Lower leg skin (tissue), 4 donors: ENCODE measurements around the gene ZNF75A. TPM values are rescaled to one million over a fixed set of nuclear protein-coding genes. Genes with fewer than 3 reads are reported as not detected.
A peak's percentile ranks its signal among the peaks of the same experiment; 100 is the strongest.
"Not testable (repeated sequence)": the region's sequence is repeated elsewhere in the genome, so short reads cannot be mapped to it uniquely, and the experiment has no call there.

Source experiments
- DNase-seq, 2 donors: peaks; one replicate each; pipeline ENCODE4 v3.0.0-alpha.2; 2019; ENCODE audit warnings: low spot score in 2 of 2
- H3K4me3 ChIP-seq: fragments of 200-600 bp; sonication (generic); 2 replicates; pipeline ENCODE4 v1.5.1; 2017; ENCODE audit warnings: mild to moderate bottlenecking, low read depth; ENCODE audit not compliant: poor library complexity, severe bottlenecking
- CTCF ChIP-seq, 3 donors: fragments of 450-650 bp; IDR thresholded peaks; one replicate each; pipeline ENCODE4 v1.5.1; 2016; ENCODE audit warnings: antibody characterized with exemption in 3 of 3, mild to moderate bottlenecking in 3 of 3, moderate library complexity in 2 of 3
- POLR2A ChIP-seq, 2 donors: fragments of 450-650 bp; IDR thresholded peaks; one replicate each; pipeline ENCODE4 v1.6.1; 2016 to 2017; ENCODE audit warnings: antibody characterized with exemption in 2 of 2, mild to moderate bottlenecking in 1 of 2, moderate library complexity in 1 of 2
- WGBS, 2 donors: methylation state at CpG; one replicate each; pipeline ENCODE4 v1.1.5; 2018; 5-methylcytosine and 5-hydroxymethylcytosine counted together
- intact Hi-C: fragments of 100-400 bp; cut with DNase I; formaldehyde crosslinking; loops from one replicate; pipeline ENCODE4 v1.15.0; 2023; ENCODE audit warnings: low total_unique reads
- total RNA-seq, 4 donors: library from RNA; depleted of rRNA; stranded (reverse); fragments of >200 nt; gene quantifications; one replicate each; pipeline ENCODE4 v1.1.0, GENCODE V29; 2016

ZNF75A gene
- total RNA-seq, 4 donors from 2014 or later, result 13.3 to 23.5 (median 18.2) TPM

GRCh38 chr16:3264137-3265036 is 40.9 kb upstream of the ZNF75A start:
- TF ChIP-seq POLR2A (IDR thresholded peaks at IDR 0.05) (peak in 1 of 2 donors; percentile 60), CTCF (IDR thresholded peaks at IDR 0.05) (no peak)
- intact Hi-C loops, result no loop called here
- DNase-seq, result peak; percentile 93 to 98
- peak overlapping the region; percentile 78 for H3K4me3 ChIP-seq
- WGBS, 2 donors, result 2 to 4% methylated on average over 59 to 74 of the region's 77 CpGs

DNA sequence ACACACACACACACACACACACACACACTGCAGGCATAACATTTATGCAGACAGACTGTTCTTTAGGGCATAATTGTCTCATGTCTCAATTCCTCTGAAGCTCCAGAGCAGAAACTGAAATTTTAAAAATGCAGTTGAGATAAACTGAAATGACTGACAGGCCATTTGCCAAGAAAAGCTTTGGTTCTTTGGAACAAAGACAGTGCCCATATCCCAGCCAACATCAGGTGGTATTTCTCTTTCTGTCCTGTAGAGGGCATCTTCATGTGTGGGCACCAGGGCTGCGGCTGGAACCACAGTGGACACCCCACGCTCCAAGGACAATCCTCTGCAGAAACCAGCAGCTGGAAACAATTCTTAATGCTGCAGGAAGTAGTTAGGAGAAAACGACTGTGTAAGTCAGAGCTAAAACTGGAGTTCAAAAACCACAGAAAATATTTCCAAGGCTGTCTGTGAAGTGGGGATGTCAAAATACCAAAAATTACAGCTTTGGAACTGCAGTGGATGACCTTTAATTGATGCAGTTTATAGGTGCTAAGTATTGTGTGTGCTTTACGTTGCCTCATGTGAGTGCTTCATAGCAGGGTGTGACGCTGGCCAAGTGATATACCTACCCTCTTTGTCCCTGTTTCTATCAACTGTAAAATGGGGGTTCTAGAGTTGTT is 38.3 kb upstream of the ZNF75A start:
- no peak for DNase-seq
- no peak overlapping the region for H3K4me3 ChIP-seq
- 64 to 66% methylated on average over 5 of the region's 5 CpGs for WGBS, 2 donors
- TF ChIP-seq CTCF (IDR thresholded peaks at IDR 0.05) (no peak), POLR2A (IDR thresholded peaks at IDR 0.05) (no peak)
- intact Hi-C loops, result no loop called here

DNA sequence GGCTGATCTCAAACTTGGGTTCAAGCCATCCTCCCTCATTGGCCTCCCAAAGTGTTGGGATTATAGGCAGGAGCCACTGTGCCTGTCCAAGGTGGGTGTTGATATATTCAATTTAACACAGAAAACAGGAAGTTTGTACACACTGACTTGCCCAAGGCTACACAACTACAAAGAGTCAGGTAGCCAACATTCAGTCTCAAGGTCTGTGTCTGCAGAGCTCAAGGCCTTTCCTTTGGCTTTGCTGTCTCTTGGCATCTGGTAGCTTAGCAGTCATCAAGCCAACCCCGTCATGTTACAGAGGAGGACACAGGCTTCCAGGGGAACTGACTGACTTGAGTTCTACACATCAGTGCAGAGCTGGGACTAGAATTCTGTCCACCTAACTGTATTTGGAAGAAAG is 37.0 kb upstream of the ZNF75A start:
- intact Hi-C loops, result no loop called here
- WGBS, 2 donors, result 79 to 88% methylated on average over 1 of the region's 1 CpG
- TF ChIP-seq CTCF (IDR thresholded peaks at IDR 0.05) (no peak), POLR2A (IDR thresholded peaks at IDR 0.05) (no peak)
- no peak overlapping the region for H3K4me3 ChIP-seq
- no peak for DNase-seq

DNA sequence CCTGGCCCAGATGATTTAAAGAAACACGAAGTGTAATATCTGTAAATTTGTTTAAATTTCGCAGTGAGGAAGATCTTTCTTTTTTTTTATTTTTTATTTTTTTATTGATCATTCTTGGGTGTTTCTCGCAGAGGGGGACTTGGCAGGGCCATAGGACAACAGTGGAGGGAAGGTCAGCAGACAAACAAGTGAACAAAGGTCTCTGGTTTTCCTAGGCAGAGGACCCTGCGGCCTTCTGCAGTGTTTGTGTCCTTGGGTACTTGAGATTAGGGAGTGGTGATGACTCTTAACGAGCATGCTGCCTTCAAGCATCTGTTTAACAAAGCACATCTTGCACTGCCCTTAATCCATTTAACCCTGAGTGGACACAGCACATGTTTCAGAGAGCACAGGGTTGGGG is 34.6 kb upstream of the ZNF75A start:
- WGBS, 2 donors, result 84 to 86% methylated on average over 5 of the region's 5 CpGs
- DNase-seq, intact Hi-C loops, H3K4me3 ChIP-seq: not testable (repeated sequence)

- WGBS, 2 donors, result 94 to 97% methylated on average over 22 of the region's 22 CpGs
- DNase-seq, result not testable (repeated sequence)
Observed at GRCh38 chr16:3271281-3271680, 34.0 kb upstream of the ZNF75A start.

DNA sequence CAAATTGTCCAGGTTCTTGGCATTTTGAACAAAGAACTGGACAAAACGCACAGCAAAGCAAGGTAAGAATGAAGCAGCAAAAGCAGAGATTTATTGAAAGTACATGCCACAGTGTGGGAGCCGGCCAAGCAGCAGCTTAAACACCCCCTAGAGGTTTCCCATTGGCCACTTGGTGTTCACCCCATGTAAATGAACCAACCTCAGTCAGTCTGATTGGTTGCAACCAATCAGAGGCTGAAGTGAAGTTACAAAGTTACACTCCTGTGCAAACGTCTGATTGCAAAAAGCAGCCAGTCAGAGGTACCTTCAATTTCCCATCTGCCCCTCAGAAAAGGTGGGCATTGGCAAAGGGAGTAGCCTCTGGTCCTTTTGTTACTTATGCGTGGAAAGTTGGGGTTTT is 30.8 kb upstream of the ZNF75A start:
- H3K4me3 ChIP-seq, result no peak overlapping the region
- no peak for DNase-seq
- 53 to 57% methylated on average over 4 of the region's 4 CpGs for WGBS, 2 donors
- intact Hi-C loops, result no loop called here
- TF ChIP-seq POLR2A (IDR thresholded peaks at IDR 0.05) (no peak), CTCF (IDR thresholded peaks at IDR 0.05) (no peak)

More at GRCh38 chr16:3271281-3271680, 34.0 kb upstream of the ZNF75A start:
- H3K4me3 ChIP-seq, intact Hi-C loops: not testable (repeated sequence)
